IMR-90 (cell line): ENCODE results near the gene CLEC4M. TPM values are rescaled to one million over a fixed set of nuclear protein-coding genes. Genes with fewer than 3 reads are reported as not detected.

Source experiments
- ATAC-seq: fragments of 200-7000 bp; cut with Tn5 transposase; 2 replicates; pipeline ENCODE4 v1.9.1; 2020; ENCODE audit warnings: low read depth, mild to moderate bottlenecking, moderate library complexity
- BruUV-seq: library from RNA; stranded (reverse); fragments of 400-500 nt; replicated peaks from 2 replicates; lab custom pipeline; 2021; lab: Mats Ljungman, UMichigan
- CTCF ChIA-PET: fragments of 300-600 bp; formaldehyde crosslinking; extraction: SDS; loops from one replicate; lab custom pipeline; 2021; ENCODE audit warnings: antibody characterized with exemption; lab: Yijun Ruan, JAX
- POLR2A ChIA-PET: fragments of 300-600 bp; sonication (Branson Sonifier 250); formaldehyde crosslinking; loops from one replicate; lab custom pipeline; 2022; ENCODE audit warnings: antibody characterized with exemption; ENCODE audit not compliant: unreplicated experiment; lab: Charles Lee
- DNase-seq: peaks from one replicate; pipeline ENCODE4 v3.0.0; 2013
- H2AFZ ChIP-seq: replicated peaks from 2 replicates; pipeline ENCODE3; 2013; ENCODE audit warnings: low read length, mild to moderate bottlenecking; ENCODE audit not compliant: poor library complexity
- H2AK5ac ChIP-seq: 2 replicates; pipeline ENCODE4 v1.6.1; 2013; ENCODE audit warnings: low read depth, low read length, inconsistent platforms
- H2AK9ac ChIP-seq: replicated peaks from 2 replicates; pipeline ENCODE3; 2013; ENCODE audit warnings: mild to moderate bottlenecking, low read depth, low read length, moderate library complexity; ENCODE audit not compliant: poor library complexity
- H2BK120ac ChIP-seq: 2 replicates; pipeline ENCODE4 v1.6.1; 2013; ENCODE audit warnings: low read depth, low read length, inconsistent platforms
- H2BK15ac ChIP-seq: 3 replicates; pipeline ENCODE4 v1.6.1; 2013; ENCODE audit warnings: low read depth, low read length, inconsistent platforms
- H2BK20ac ChIP-seq: 2 replicates; pipeline ENCODE4 v1.6.1; 2013; ENCODE audit warnings: low read depth, mild to moderate bottlenecking, inconsistent platforms, low read length, moderate library complexity
- H2BK5ac ChIP-seq: 2 replicates; pipeline ENCODE4 v1.6.1; 2013; ENCODE audit warnings: mild to moderate bottlenecking, low read depth, low read length, inconsistent platforms; ENCODE audit not compliant: poor library complexity, severe bottlenecking
- H3K14ac ChIP-seq: replicated peaks from 2 replicates; pipeline ENCODE4 v1.6.1; 2013; ENCODE audit warnings: low read depth, low read length, inconsistent platforms
- H3K18ac ChIP-seq: 2 replicates; pipeline ENCODE4 v1.6.1; 2013; ENCODE audit warnings: low read depth, low read length, control low read depth
- H3K23ac ChIP-seq: 2 replicates; pipeline ENCODE4 v1.6.1; 2013; ENCODE audit warnings: low read depth, low read length, inconsistent platforms
- H3K27ac ChIP-seq: 2 replicates; pipeline ENCODE4 v1.5.1; 2013; ENCODE audit warnings: mild to moderate bottlenecking, control low read depth, low read length; ENCODE audit not compliant: insufficient read depth
- H3K27me3 ChIP-seq: 2 replicates; pipeline ENCODE4 v1.6.1; 2013; ENCODE audit warnings: low read length; ENCODE audit not compliant: control insufficient read depth, insufficient read depth
- H3K36me3 ChIP-seq: 2 replicates; pipeline ENCODE4 v1.6.1; 2013; ENCODE audit warnings: low read length, mixed read lengths; ENCODE audit not compliant: control insufficient read depth, insufficient read depth
- H3K4ac ChIP-seq: 2 replicates; pipeline ENCODE4 v1.6.1; 2013; ENCODE audit warnings: low read depth, low read length, inconsistent platforms
- H3K4me1 ChIP-seq: 2 replicates; pipeline ENCODE4 v1.6.1; 2013; ENCODE audit warnings: low read length, mixed read lengths; ENCODE audit not compliant: control insufficient read depth, insufficient read depth
- H3K4me2 ChIP-seq: 2 replicates; pipeline ENCODE4 v1.6.1; 2013; ENCODE audit warnings: low read depth, mild to moderate bottlenecking, control low read depth, low read length, moderate library complexity
- H3K4me3 ChIP-seq: 2 replicates; pipeline ENCODE4 v1.5.1; 2013; ENCODE audit warnings: low read depth, mild to moderate bottlenecking, control low read depth, low read length, moderate library complexity; ENCODE audit not compliant: insufficient read depth
- H3K56ac ChIP-seq: 2 replicates; pipeline ENCODE4 v1.6.1; 2013; ENCODE audit warnings: low read length, inconsistent platforms; ENCODE audit not compliant: insufficient read depth; ENCODE audit errors: extremely low read depth
- H3K79me1 ChIP-seq, 2 experiments: 2 replicates each; pipeline ENCODE4 v1.6.1; 2013; ENCODE audit warnings: low read length in 2 of 2, inconsistent platforms in 1 of 2, low read depth in 1 of 2
- H3K9ac ChIP-seq: 2 replicates; pipeline ENCODE4 v1.6.1; 2013; ENCODE audit warnings: low read depth, low read length, control low read depth
- H3K9me1 ChIP-seq: 2 replicates; pipeline ENCODE4 v1.6.1; 2013; ENCODE audit warnings: low read length, inconsistent platforms; ENCODE audit not compliant: insufficient read depth
- H3K9me3 ChIP-seq: 2 replicates; pipeline ENCODE4 v1.6.1; 2013; ENCODE audit warnings: low read length; ENCODE audit not compliant: control insufficient read depth, insufficient read depth
- H4K20me1 ChIP-seq: 2 replicates; pipeline ENCODE4 v1.6.1; 2013; ENCODE audit warnings: low read length, inconsistent platforms; ENCODE audit not compliant: insufficient read depth
- H4K5ac ChIP-seq: 2 replicates; pipeline ENCODE4 v1.6.1; 2013; ENCODE audit warnings: mild to moderate bottlenecking, low read depth, low read length, control low read depth
- H4K8ac ChIP-seq, 2 experiments: 2 replicates each; pipeline ENCODE4 v1.6.1; 2013; ENCODE audit warnings: low read depth in 2 of 2, low read length in 2 of 2, control low read depth in 1 of 2, inconsistent platforms in 1 of 2
- H4K91ac ChIP-seq: 2 replicates; pipeline ENCODE4 v1.6.1; 2013; ENCODE audit warnings: low read depth, low read length, inconsistent platforms; ENCODE audit not compliant: insufficient read depth
- MXI1 ChIP-seq: IDR thresholded peaks from 2 replicates; pipeline ENCODE4 v1.6.1; 2012; ENCODE audit warnings: low read depth, mild to moderate bottlenecking, low read length, moderate library complexity, borderline replicate concordance
- RAD21 ChIP-seq: IDR thresholded peaks from 2 replicates; pipeline ENCODE4 v1.6.1; 2012; ENCODE audit warnings: low read length, improper control_type of control experiment
- WGBS, 2 experiments: methylation state at CpG; one replicate each; pipeline versions ENCODE4 v1.1.5 to v1.1.7; 2013; ENCODE audit warnings: missing lambda C conversion rate in 2 of 2; ENCODE audit not compliant: insufficient read length in 1 of 2; ENCODE audit errors: extremely low coverage in 2 of 2; 5-methylcytosine and 5-hydroxymethylcytosine counted together
- dilution Hi-C: fragments of 300-500 bp; cut with HindIII; formaldehyde crosslinking; loops from one replicate; pipeline ENCODE4 v1.14.3; 2018; ENCODE audit warnings: low sequenced_read_pairs; ENCODE audit not compliant: unreplicated experiment
- in situ Hi-C: fragments of 300-500 bp; cut with MboI; formaldehyde crosslinking; loops from 3 replicates; pipeline ENCODE4 v1.14.3; 2019; ENCODE audit warnings: low sequenced_read_pairs, inconsistent platforms, mixed read lengths
- intact Hi-C: fragments of 100-400 bp; cut with micrococcal nuclease; formaldehyde crosslinking; loops from 2 replicates; pipeline ENCODE4 v1.10.0; 2022
- polyA plus RNA-seq, 3 experiments: library from polyadenylated mRNA; depleted of rRNA; stranded (reverse); fragments of >200 nt; gene quantifications; 2 replicates each; pipeline ENCODE4 v1.2.3, GENCODE V29; 2012; ENCODE audit warnings: low replicate concordance in 1 of 3
- total RNA-seq: library from RNA; depleted of rRNA; stranded (reverse); fragments of >200 nt; gene quantifications from 2 replicates; pipeline ENCODE4 v1.2.3, GENCODE V29; 2012

The CLEC4M gene
- total and polyA plus RNA-seq, 2 of the 4 experiments (the other 2 are of a cell fraction), result not detected

DNA sequence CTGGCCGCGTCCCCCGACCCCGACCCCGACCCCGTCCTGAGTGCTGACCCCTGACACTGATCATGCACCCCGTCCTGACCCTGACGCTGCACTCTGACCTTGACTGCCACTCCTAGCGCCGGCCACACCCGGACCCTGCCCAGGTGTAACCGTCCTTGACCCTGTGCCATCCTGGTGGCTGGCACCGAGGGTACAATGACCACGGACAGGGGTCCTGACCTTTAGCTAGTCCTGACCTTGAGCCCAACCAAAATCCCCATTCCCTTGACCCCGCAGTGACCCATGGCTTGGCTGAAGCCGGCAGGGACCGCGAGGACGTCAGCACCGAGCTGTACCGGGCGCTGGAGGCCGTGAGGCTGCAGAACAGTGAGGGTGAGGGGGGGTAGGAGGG is 25.9 kb downstream of the CLEC4M start:
- in situ Hi-C loops, result no loop called here
- intact Hi-C loops, result no loop called here

More for the DNA sequence above, 25.9 kb downstream of the CLEC4M start:
- no peak for ATAC-seq
- Histone ChIP-seq H3K79me1 (no peaks in the 10 kb centered on the region), H3K27me3 (peaks cover 29% of the 10 kb centered on the region), H3K4ac (no peak overlapping the region), H3K9me1 (no peaks in the 10 kb centered on the region), H2BK120ac (no peak overlapping the region), H3K4me3 (no peak overlapping the region), H3K9ac (no peak overlapping the region), H4K91ac (no peak overlapping the region), H3K9me3 (no peaks in the 10 kb centered on the region; the same call in 1 of the 2 replicates), H2BK5ac (no peak overlapping the region), H4K5ac (no peak overlapping the region), H4K8ac (no peak overlapping the region), H3K4me1 (no peaks in the 10 kb centered on the region), H2AFZ (no peak overlapping the region), H3K23ac (no peak overlapping the region), H3K18ac (no peak overlapping the region), H3K14ac (no peak overlapping the region), H2BK15ac (no peak overlapping the region), H3K56ac (no peak overlapping the region), H3K36me3 (no peaks in the 10 kb centered on the region), H3K4me2 (no peak overlapping the region), H2BK20ac (no peak overlapping the region), H4K20me1 (no peaks in the 10 kb centered on the region), H3K27ac (no peak overlapping the region), H2AK9ac (no peak overlapping the region), H2AK5ac (no peak overlapping the region)
- no peak for TF ChIP-seq MXI1
- TF ChIP-seq RAD21, result no peak
- no TSS peak for BruUV-seq
- DNase-seq, result no peak
- CTCF ChIA-PET, result no interaction called here
- POLR2A ChIA-PET, result no interaction called here
- dilution Hi-C loops, result no loop called here
- WGBS, 2 experiments, result 0% methylated on average over 11 of the region's 23 CpGs; no CpG with 5 or more reads in 1 of the 2 experiments
